GM12865 (cell line): ENCODE results near the gene TOX2.

ENCODE experiments used
- DNase-seq: peaks from one replicate; pipeline ENCODE4 v3.0.0; 2010; ENCODE audit warnings: low read depth
- H3K4me3 ChIP-seq: 2 replicates; pipeline ENCODE4 v1.5.1; 2011; ENCODE audit warnings: mild to moderate bottlenecking, low read depth, low read length, control low read depth
- TF ChIP-seq, protein P1 (sequence below): IDR thresholded peaks from 2 replicates; pipeline ENCODE4 v1.5.1; 2011; ENCODE audit warnings: low read length, control low read depth, low read depth, inconsistent platforms; ENCODE audit not compliant: insufficient read depth; ENCODE audit errors: missing control alignments

The TOX2 gene, protein sequence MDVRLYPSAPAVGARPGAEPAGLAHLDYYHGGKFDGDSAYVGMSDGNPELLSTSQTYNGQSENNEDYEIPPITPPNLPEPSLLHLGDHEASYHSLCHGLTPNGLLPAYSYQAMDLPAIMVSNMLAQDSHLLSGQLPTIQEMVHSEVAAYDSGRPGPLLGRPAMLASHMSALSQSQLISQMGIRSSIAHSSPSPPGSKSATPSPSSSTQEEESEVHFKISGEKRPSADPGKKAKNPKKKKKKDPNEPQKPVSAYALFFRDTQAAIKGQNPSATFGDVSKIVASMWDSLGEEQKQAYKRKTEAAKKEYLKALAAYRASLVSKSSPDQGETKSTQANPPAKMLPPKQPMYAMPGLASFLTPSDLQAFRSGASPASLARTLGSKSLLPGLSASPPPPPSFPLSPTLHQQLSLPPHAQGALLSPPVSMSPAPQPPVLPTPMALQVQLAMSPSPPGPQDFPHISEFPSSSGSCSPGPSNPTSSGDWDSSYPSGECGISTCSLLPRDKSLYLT

DNA sequence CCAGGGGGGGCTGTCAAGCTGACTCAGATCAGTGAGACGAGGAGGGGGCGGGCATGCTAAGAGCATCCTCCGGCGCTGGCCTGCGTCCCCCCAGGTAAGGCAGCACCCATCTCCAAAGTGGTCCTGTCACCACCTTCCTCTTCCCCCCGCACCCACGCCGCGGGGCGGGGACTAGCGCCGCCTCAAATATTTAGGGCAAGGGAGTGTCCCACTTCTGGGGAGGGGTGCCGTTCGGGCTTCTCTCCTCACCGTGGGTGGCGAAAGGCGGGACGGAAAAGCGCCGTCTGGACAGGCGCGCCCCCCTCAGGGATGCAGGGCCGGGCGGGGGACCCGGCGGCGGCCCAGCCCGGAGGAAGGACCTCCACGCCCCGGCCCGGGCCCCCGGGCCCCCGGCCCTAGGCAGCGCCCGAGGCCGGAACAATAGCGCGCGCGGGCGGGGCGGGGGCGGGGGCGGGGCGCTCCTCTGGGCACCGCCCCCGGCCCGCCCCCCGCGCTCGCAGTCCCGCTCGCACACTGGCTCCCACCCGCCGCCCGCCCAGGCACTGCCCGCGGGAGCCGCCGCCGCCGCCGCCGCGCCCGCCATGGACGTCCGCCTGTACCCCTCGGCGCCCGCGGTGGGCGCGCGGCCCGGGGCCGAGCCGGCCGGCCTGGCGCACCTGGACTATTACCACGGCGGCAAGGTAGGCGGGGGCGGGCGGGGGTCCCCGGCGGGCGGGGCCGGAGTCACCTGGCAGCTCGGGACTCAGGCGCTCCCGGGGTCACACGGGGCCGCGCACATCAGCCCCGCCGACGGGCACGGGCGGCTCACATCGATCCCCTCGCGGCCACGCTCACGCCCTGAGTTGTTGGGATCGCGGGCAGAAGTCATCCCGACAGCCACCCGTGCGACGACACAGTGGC is at the start of gene TOX2:
TOX2 (plus strand) TSS at position 542 of the 900 bp plus-strand sequence; CDS start at position 582, 40 bp downstream.
- peak within 1 kb of the TSS; percentile 60 for H3K4me3 ChIP-seq
- TF ChIP-seq, protein P1, sequence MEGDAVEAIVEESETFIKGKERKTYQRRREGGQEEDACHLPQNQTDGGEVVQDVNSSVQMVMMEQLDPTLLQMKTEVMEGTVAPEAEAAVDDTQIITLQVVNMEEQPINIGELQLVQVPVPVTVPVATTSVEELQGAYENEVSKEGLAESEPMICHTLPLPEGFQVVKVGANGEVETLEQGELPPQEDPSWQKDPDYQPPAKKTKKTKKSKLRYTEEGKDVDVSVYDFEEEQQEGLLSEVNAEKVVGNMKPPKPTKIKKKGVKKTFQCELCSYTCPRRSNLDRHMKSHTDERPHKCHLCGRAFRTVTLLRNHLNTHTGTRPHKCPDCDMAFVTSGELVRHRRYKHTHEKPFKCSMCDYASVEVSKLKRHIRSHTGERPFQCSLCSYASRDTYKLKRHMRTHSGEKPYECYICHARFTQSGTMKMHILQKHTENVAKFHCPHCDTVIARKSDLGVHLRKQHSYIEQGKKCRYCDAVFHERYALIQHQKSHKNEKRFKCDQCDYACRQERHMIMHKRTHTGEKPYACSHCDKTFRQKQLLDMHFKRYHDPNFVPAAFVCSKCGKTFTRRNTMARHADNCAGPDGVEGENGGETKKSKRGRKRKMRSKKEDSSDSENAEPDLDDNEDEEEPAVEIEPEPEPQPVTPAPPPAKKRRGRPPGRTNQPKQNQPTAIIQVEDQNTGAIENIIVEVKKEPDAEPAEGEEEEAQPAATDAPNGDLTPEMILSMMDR: no peak
- peak; percentile 68 for DNase-seq

DNA sequence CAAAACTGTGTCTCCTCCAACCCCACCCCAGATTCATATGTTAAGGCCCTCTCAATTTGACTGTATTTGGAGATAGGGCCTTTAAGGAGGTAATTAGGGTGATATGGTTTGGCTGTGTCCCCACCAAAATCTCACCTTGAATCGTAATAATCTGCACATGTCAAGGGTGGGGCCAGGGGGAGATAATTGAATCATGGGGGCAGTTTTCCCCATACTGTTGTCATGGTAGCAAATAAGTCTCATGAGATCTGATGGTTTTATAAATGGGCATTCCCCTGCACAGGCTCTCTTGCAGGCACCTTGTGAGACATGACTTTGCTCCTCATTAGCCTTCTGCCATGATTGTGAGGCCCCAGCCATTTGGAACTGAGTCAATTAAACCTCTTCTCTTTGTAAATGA is 46.6 kb upstream of the TOX2 start:
- TF ChIP-seq, protein P1: no peak
- no peak for DNase-seq
- no peak overlapping the region for H3K4me3 ChIP-seq

DNA sequence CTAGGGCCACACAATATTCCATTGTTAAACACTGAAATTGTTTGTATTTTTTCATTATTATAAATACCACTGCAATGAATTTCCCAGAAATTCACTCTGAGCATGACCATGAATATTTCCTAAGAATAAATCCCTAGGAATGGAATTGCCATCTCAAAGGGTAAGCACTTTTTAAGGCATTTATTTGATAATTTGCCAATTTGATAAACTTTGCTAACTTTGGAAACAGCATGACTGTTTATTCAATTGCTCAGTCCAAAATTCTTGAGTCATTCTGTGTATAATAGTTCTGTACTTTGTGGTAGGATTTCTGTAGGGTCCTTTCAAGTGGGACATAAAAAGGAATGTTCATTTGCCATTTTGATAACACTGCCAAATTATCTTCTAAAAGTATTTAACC is 44.2 kb upstream of the TOX2 start:
- no peak overlapping the region for H3K4me3 ChIP-seq
- DNase-seq: no peak
- TF ChIP-seq, protein P1: no peak

DNA sequence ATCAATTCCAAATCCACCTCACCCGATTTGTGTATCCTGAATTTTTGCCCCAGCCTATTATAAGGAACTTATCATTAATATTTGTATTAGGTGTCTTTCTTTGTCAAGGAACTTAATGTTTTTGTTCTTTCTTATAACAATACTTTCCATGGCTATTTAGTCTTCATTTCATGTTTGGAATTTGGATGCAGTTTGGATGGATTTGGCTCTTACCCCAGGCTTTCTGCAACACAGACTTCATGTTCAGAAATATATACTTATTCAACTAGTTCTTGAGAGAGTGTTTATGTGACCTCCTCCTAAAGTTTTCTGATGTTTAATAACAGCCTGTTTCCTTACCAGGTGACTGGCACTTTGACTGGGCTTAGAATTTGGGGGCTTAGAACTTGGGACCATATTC is 35.9 kb upstream of the TOX2 start:
- H3K4me3 ChIP-seq: no peak overlapping the region
- TF ChIP-seq, protein P1: no peak
- DNase-seq: no peak

DNA sequence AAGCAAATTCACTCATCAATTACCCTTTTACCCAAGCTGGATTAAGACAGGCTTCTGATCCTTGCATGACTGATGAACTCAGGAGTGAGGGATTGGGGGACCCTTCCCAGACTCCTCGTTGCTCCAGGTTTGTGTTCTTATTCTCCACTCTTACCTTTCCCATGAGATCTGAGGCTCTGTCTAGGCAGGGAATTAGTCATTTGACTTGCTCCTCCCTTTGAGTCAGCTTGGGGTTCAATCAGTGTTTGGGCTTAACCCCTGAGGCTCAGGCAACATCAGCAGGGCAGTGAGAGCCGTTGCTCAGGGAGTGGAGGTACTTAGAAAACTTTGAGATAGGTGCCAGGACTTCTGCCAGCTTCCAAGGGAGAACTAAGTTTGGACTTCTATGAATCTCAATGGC is 20.7 kb upstream of the TOX2 start:
- H3K4me3 ChIP-seq: no peak overlapping the region
- DNase-seq: no peak
- TF ChIP-seq, protein P1: no peak

DNA sequence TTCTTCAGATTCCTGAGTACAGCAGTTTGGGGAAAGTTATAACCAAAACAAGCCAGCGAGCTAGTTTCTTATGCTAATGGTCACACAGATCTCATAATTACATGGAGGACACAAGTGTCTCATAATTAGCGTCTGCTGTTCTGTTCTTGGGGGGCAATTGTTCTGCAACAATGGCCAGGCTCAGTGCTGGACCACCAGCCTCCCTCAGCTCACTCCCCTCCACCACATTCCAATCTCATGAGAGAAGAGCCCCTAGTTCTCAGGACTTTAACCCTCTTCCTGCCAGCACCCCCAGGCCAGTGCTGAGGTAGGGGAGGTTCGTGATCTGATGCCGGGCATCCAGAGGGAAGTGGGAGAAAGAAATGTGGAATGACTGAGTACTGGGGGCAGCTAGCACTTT is 20.2 kb upstream of the TOX2 start:
- TF ChIP-seq, protein P1: no peak

More for the DNA sequence above, 20.2 kb upstream of the TOX2 start:
- H3K4me3 ChIP-seq: no peak overlapping the region
- no peak for DNase-seq
